ENCODE data around the gene STK32B. TPM values are rescaled to one million over a fixed set of nuclear protein-coding genes. Genes with fewer than 3 reads are reported as not detected.

Gene STK32B
- total and polyA plus RNA-seq, 2 of the 4 experiments (the other 2 are of a cell fraction), result 5.5 to 6.3 TPM

- Histone ChIP-seq H3K4me3 (ENCODE audit: insufficient read depth, low read depth, low read length) (no peak overlapping the region), H3K56ac (ENCODE audit: extremely low read depth, insufficient read depth, low read length) (no peak overlapping the region), H3K27me3 (ENCODE audit: control insufficient read depth, insufficient read depth, low read length) (no peaks in the 10 kb centered on the region), H2AFZ (replicated peaks; ENCODE audit: low read length, poor library complexity) (no peak overlapping the region), H3K27ac (ENCODE audit: insufficient read depth, low read length) (no peak overlapping the region), H2BK20ac (ENCODE audit: low read depth, low read length) (no peak overlapping the region), H3K23ac (ENCODE audit: low read depth, low read length) (no peak overlapping the region), H4K8ac (ENCODE audit: low read depth in 2 of 2, low read length in 2 of 2) (no peak overlapping the region), H3K4me2 (ENCODE audit: low read depth, low read length) (no peak overlapping the region), H4K20me1 (ENCODE audit: insufficient read depth, low read length) (no peaks in the 10 kb centered on the region), H2BK15ac (ENCODE audit: low read depth, low read length) (no peak overlapping the region), H2BK120ac (ENCODE audit: low read depth, low read length) (no peak overlapping the region), H3K79me1 (ENCODE audit: low read depth in 1 of 2, low read length in 2 of 2) (no peaks in the 10 kb centered on the region), H3K14ac (replicated peaks; ENCODE audit: low read depth, low read length) (no peak overlapping the region), H3K9me3 (ENCODE audit: control insufficient read depth, insufficient read depth, low read length) (no peaks in the 10 kb centered on the region), H4K5ac (ENCODE audit: low read depth, low read length) (no peak overlapping the region), H2BK5ac (ENCODE audit: low read depth, low read length, poor library complexity, severe bottlenecking) (no peak overlapping the region), H2AK9ac (replicated peaks; ENCODE audit: low read depth, low read length, poor library complexity) (no peak overlapping the region), H3K4ac (ENCODE audit: low read depth, low read length) (no peak overlapping the region), H3K4me1 (ENCODE audit: control insufficient read depth, insufficient read depth, low read length) (no peaks in the 10 kb centered on the region), H2AK5ac (ENCODE audit: low read depth, low read length) (no peak overlapping the region), H4K91ac (ENCODE audit: insufficient read depth, low read depth, low read length) (no peak overlapping the region), H3K9me1 (ENCODE audit: insufficient read depth, low read length) (no peaks in the 10 kb centered on the region), H3K18ac (ENCODE audit: low read depth, low read length) (no peak overlapping the region), H3K36me3 (ENCODE audit: control insufficient read depth, insufficient read depth, low read length) (no peaks in the 10 kb centered on the region), H3K9ac (ENCODE audit: low read depth, low read length) (no peak overlapping the region)
- POLR2A ChIA-PET (ENCODE audit: unreplicated experiment), result no interaction called here
- intact Hi-C loops (cut with micrococcal nuclease), result no loop called here
- no TSS peak for BruUV-seq (replicated peaks)
- no peak for DNase-seq
- TF ChIP-seq ELK1 (IDR thresholded peaks at IDR 0.05; ENCODE audit: borderline replicate concordance, low read depth, low read length), result no peak
- TF ChIP-seq CTCF (conservative IDR thresholded peaks at IDR 0.05; ENCODE audit: low read depth, low read length), result no peak
- TF ChIP-seq POLR2A (IDR thresholded peaks at IDR 0.05; ENCODE audit: low read depth, low read length), result no peak
- TF ChIP-seq CHD1 (IDR thresholded peaks at IDR 0.05; ENCODE audit: low read depth, low read length), result no peak
- TF ChIP-seq FOS (IDR thresholded peaks at IDR 0.05; ENCODE audit: low read depth, low read length), result no peak
- TF ChIP-seq BHLHE40 (IDR thresholded peaks at IDR 0.05; ENCODE audit: low read depth, low read length), result no peak
- no peak for TF ChIP-seq SMC3 (IDR thresholded peaks at IDR 0.05; ENCODE audit: low read depth, low read length)
- TF ChIP-seq USF2 (IDR thresholded peaks at IDR 0.05; ENCODE audit: low read depth, low read length), result no peak
- no peak for TF ChIP-seq NFE2L2 (IDR thresholded peaks at IDR 0.05; ENCODE audit: low read depth, low read length)
- no peak for TF ChIP-seq MAFK (IDR thresholded peaks at IDR 0.05; ENCODE audit: low read depth, low read length)
- no peak for TF ChIP-seq MAZ (IDR thresholded peaks at IDR 0.05; ENCODE audit: borderline replicate concordance, low read depth, low read length)
- TF ChIP-seq RAD21 (IDR thresholded peaks at IDR 0.05; ENCODE audit: low read length), result no peak
- no peak for TF ChIP-seq CEBPB (IDR thresholded peaks at IDR 0.05; ENCODE audit: low read depth, low read length)
- TF ChIP-seq MXI1 (IDR thresholded peaks at IDR 0.05; ENCODE audit: borderline replicate concordance, low read depth, low read length), result no peak
- TF ChIP-seq RCOR1 (IDR thresholded peaks at IDR 0.05; ENCODE audit: insufficient replicate concordance, low read length), result no peak
- TF ChIP-seq RFX5 (IDR thresholded peaks at IDR 0.05; ENCODE audit: low read depth, low read length), result no peak
- in situ Hi-C loops (cut with MboI; ENCODE audit: low sequenced_read_pairs), result loop anchor here (10.0 kb wide), 1 partner anchor 460 kb away; no protein-coding TSS in a partner anchor
- dilution Hi-C loops (cut with HindIII; ENCODE audit: low sequenced_read_pairs, unreplicated experiment), result no loop called here
- CTCF ChIA-PET, result no interaction called here
- WGBS, 2 experiments (ENCODE audit: extremely low coverage in 2 of 2, insufficient read length in 1 of 2), result 93% methylated on average over 9 of the region's 14 CpGs; no CpG with 5 or more reads in 1 of the 2 experiments
- ATAC-seq (ENCODE audit: low read depth), result no peak
Observed at GRCh38 chr4:5455003-5455585, 403.8 kb downstream of the STK32B start.
